Liver (tissue), 9 donors: ENCODE results near the gene KCNT1. TPM values are rescaled to one million over a fixed set of nuclear protein-coding genes. Genes with fewer than 3 reads are reported as not detected.

Experiments used
- DNase-seq: peaks from one replicate; pipeline ENCODE4 v3.0.0-alpha.2; 2017; ENCODE audit warnings: low spot score
- H3K27ac ChIP-seq, 2 donors: one replicate each; pipeline ENCODE4 v1.7.0; 2013; ENCODE audit warnings: inconsistent platforms in 2 of 2, low read length in 2 of 2, control low read depth in 1 of 2, low read depth in 1 of 2, mild to moderate bottlenecking in 1 of 2
- H3K27me3 ChIP-seq, 4 donors: one replicate each; pipeline versions ENCODE4 v1.6.1 to v1.7.0; 2013; ENCODE audit warnings: low read length in 3 of 4, inconsistent platforms in 1 of 4, mild to moderate bottlenecking in 1 of 4, moderate library complexity in 1 of 4; ENCODE audit not compliant: control insufficient read depth in 4 of 4, insufficient read depth in 4 of 4
- H3K36me3 ChIP-seq, 4 donors: one replicate each; pipeline versions ENCODE4 v1.6.1 to v1.7.0; 2013; ENCODE audit warnings: low read length in 3 of 4, mild to moderate bottlenecking in 3 of 4, low read depth in 1 of 4, moderate library complexity in 1 of 4; ENCODE audit not compliant: control insufficient read depth in 4 of 4, insufficient read depth in 3 of 4
- H3K4me1 ChIP-seq, 4 donors: one replicate each; pipeline versions ENCODE4 v1.6.1 to v1.7.0; 2013; ENCODE audit warnings: low read length in 3 of 4, mild to moderate bottlenecking in 3 of 4, moderate library complexity in 1 of 4; ENCODE audit not compliant: control insufficient read depth in 4 of 4, insufficient read depth in 4 of 4
- H3K4me3 ChIP-seq, 3 donors: one replicate each; pipeline versions ENCODE4 v1.6.1 to v1.7.0; 2013; ENCODE audit warnings: low read length in 3 of 3, control low read depth in 1 of 3, low read depth in 1 of 3, mild to moderate bottlenecking in 1 of 3
- H3K9ac ChIP-seq, 2 donors: one replicate each; pipeline ENCODE4 v1.7.0; 2013; ENCODE audit warnings: low read length in 2 of 2, mild to moderate bottlenecking in 2 of 2, moderate library complexity in 2 of 2, control low read depth in 1 of 2, low read depth in 1 of 2
- H3K9me3 ChIP-seq, 4 donors: one replicate each; pipeline versions ENCODE4 v1.6.1 to v1.7.0; 2013; ENCODE audit warnings: low read length in 3 of 4; ENCODE audit not compliant: control insufficient read depth in 4 of 4
- EGR1 ChIP-seq, 2 donors: IDR thresholded peaks; 2 replicates each; pipeline ENCODE4 v1.6.1; 2016 to 2018; ENCODE audit warnings: antibody characterized with exemption in 2 of 2, low read depth in 2 of 2
- FOXA1 ChIP-seq: IDR thresholded peaks from 2 replicates; pipeline ENCODE4 v1.6.1; 2016; ENCODE audit warnings: antibody characterized with exemption
- FOXA2 ChIP-seq: IDR thresholded peaks from 2 replicates; pipeline ENCODE4 v1.6.1; 2016; ENCODE audit warnings: antibody characterized with exemption
- GABPA ChIP-seq, 2 donors: IDR thresholded peaks in 1 of 2; conservative IDR thresholded peaks in 1 of 2; 2 replicates each; pipeline ENCODE4 v1.6.1; 2016; ENCODE audit warnings: antibody characterized with exemption in 2 of 2, mild to moderate bottlenecking in 1 of 2, moderate library complexity in 1 of 2
- JUND ChIP-seq, 2 donors: IDR thresholded peaks; 2 replicates each; pipeline ENCODE4 v1.6.1; 2016; ENCODE audit warnings: antibody characterized with exemption in 2 of 2
- NR2F2 ChIP-seq: IDR thresholded peaks from 2 replicates; pipeline ENCODE4 v1.6.1; 2016; ENCODE audit warnings: antibody characterized with exemption
- RAD21 ChIP-seq, 2 donors: IDR thresholded peaks; 2 replicates each; pipeline ENCODE4 v1.6.1; 2016; ENCODE audit warnings: antibody characterized with exemption in 2 of 2, mild to moderate bottlenecking in 2 of 2
- RXRA ChIP-seq, 2 donors: IDR thresholded peaks; 2 replicates each; pipeline ENCODE4 v1.6.1; 2017 to 2018; ENCODE audit warnings: antibody characterized with exemption in 2 of 2, mild to moderate bottlenecking in 1 of 2
- SP1 ChIP-seq: IDR thresholded peaks from 2 replicates; pipeline ENCODE4 v1.6.1; 2018; ENCODE audit warnings: antibody characterized with exemption, mild to moderate bottlenecking
- TAF1 ChIP-seq: conservative IDR thresholded peaks from 2 replicates; pipeline ENCODE4 v1.6.1; 2016; ENCODE audit warnings: antibody characterized with exemption, mild to moderate bottlenecking
- YY1 ChIP-seq: IDR thresholded peaks from 2 replicates; pipeline ENCODE4 v1.6.1; 2016; ENCODE audit warnings: antibody characterized with exemption, mild to moderate bottlenecking
- WGBS: extraction: QIAGEN DNeasy Blood & Tissue Kit; methylation state at CpG from one replicate; pipeline ENCODE4 v1.1.7; 2013; 5-methylcytosine and 5-hydroxymethylcytosine counted together
- polyA plus RNA-seq, 2 donors: library from polyadenylated mRNA; stranded (reverse) in 1 of 2; unstranded in 1 of 2; fragments of 200-250 nt in 1 of 2; fragments of >200 nt in 1 of 2; fragmentation: Nextera tagmentation in 1 of 2; extraction: Ambion mirVana in 1 of 2; gene quantifications; one replicate each; pipeline versions ENCODE4 v1.2.1 to v1.2.3, GENCODE V29; 2013 to 2015
- total RNA-seq, 2 donors: library from RNA; depleted of rRNA; stranded (reverse); fragments of >200 nt; gene quantifications; one replicate each; pipeline ENCODE4 v1.2.3, GENCODE V29; 2014
- TF ChIP-seq, protein P1 (sequence below): IDR thresholded peaks from 2 replicates; pipeline ENCODE4 v1.6.1; 2016; ENCODE audit warnings: antibody characterized with exemption
- TF ChIP-seq, protein P2 (sequence below): IDR thresholded peaks from 2 replicates; pipeline ENCODE4 v1.6.1; 2016; ENCODE audit warnings: antibody characterized with exemption, mild to moderate bottlenecking
- TF ChIP-seq, protein P3 (sequence below): IDR thresholded peaks from 2 replicates; pipeline ENCODE4 v1.6.1; 2016; ENCODE audit warnings: antibody characterized with exemption
- TF ChIP-seq, protein P4 (sequence below): fragments of 150-350 bp; IDR thresholded peaks from 2 replicates; pipeline ENCODE4 v1.5.1; 2017; ENCODE audit warnings: improper control_type of control experiment, low read depth, low read length; ENCODE audit not compliant: missing input control
- donor health status: healthy.
- donor health status: healthy.
- donor health status: healthy.
- donor health status: healthy.
- donor health status: healthy.

KCNT1 gene
- total and polyA plus RNA-seq, 4 donors = 0.08 TPM; not detected in 2

DNA sequence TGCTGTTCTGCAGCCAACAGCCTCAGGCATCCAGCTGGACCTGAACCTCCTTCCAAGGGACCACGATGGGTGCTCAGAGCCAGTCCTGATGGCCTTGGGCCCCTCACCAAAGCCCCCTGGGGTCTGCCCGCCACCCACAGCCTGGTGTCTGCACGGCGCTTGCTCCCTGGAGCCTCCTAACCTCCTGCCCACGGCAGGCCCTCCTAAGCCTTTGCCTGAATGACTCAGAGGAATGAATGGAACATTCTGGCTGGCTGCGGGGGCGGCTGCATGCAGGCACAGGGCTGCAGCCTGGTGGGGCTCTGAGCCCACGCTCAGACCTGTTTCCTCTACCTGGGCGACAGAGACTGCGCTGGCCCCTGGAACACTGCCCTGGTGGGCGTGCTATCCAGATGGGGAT lies 9.6 kb upstream of the KCNT1 start:
- peaks cover 0 to 5% (median 1%) of the 10 kb centered on the region in 4 donors for H3K27me3 ChIP-seq
- TF ChIP-seq, protein P1, sequence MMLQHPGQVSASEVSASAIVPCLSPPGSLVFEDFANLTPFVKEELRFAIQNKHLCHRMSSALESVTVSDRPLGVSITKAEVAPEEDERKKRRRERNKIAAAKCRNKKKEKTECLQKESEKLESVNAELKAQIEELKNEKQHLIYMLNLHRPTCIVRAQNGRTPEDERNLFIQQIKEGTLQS = no peak
- TF ChIP-seq, protein P2, sequence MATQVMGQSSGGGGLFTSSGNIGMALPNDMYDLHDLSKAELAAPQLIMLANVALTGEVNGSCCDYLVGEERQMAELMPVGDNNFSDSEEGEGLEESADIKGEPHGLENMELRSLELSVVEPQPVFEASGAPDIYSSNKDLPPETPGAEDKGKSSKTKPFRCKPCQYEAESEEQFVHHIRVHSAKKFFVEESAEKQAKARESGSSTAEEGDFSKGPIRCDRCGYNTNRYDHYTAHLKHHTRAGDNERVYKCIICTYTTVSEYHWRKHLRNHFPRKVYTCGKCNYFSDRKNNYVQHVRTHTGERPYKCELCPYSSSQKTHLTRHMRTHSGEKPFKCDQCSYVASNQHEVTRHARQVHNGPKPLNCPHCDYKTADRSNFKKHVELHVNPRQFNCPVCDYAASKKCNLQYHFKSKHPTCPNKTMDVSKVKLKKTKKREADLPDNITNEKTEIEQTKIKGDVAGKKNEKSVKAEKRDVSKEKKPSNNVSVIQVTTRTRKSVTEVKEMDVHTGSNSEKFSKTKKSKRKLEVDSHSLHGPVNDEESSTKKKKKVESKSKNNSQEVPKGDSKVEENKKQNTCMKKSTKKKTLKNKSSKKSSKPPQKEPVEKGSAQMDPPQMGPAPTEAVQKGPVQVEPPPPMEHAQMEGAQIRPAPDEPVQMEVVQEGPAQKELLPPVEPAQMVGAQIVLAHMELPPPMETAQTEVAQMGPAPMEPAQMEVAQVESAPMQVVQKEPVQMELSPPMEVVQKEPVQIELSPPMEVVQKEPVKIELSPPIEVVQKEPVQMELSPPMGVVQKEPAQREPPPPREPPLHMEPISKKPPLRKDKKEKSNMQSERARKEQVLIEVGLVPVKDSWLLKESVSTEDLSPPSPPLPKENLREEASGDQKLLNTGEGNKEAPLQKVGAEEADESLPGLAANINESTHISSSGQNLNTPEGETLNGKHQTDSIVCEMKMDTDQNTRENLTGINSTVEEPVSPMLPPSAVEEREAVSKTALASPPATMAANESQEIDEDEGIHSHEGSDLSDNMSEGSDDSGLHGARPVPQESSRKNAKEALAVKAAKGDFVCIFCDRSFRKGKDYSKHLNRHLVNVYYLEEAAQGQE = no peak
- no peak for TF ChIP-seq SP1
- no peak for TF ChIP-seq YY1
- TF ChIP-seq, protein P3, sequence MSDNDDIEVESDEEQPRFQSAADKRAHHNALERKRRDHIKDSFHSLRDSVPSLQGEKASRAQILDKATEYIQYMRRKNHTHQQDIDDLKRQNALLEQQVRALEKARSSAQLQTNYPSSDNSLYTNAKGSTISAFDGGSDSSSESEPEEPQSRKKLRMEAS = no peak
- TF ChIP-seq EGR1 (IDR thresholded peaks at IDR 0.05; ENCODE audit: low read depth in 2 of 2) = no peak
- TF ChIP-seq JUND (IDR thresholded peaks at IDR 0.05) = no peak
- no peak for TF ChIP-seq FOXA2
- no peak overlapping the region for H3K9ac ChIP-seq
- H3K4me3 ChIP-seq = no peak overlapping the region
- no peak overlapping the region for H3K27ac ChIP-seq
- WGBS = 75% methylated on average over 11 of the region's 11 CpGs
- no peak for DNase-seq
- no peaks in the 10 kb centered on the region for H3K36me3 ChIP-seq
- H3K4me1 ChIP-seq = no peaks in the 10 kb centered on the region
- no peaks in the 10 kb centered on the region for H3K9me3 ChIP-seq

DNA sequence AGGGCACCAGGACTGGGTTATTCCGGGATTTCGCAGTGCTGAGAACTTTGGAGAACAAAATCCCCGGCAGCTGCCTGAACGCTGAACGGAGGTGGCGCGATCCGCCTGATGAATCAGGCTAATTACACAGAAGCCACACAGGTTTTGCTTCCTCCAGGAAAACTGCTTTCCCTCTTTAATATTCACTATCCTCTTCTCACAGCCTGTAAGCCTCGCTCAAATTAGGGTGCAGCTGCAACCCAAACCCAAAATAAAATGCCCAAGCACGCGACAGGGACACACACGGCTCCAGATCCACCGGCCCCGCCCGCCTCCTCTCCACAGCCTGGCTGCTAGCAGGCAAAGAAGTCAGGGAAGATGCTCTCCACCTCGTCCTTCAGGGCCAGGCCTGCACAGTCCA lies 8.7 kb upstream of the KCNT1 start:
- 70% methylated on average over 16 of the region's 16 CpGs for WGBS
- Histone ChIP-seq H3K4me3 (no peak overlapping the region), H3K9me3 (no peaks in the 10 kb centered on the region), H3K4me1 (no peaks in the 10 kb centered on the region), H3K9ac (no peak overlapping the region), H3K36me3 (no peaks in the 10 kb centered on the region), H3K27ac (no peak overlapping the region), H3K27me3 (peaks cover 0 to 5% (median 1%) of the 10 kb centered on the region in 4 donors)
- DNase-seq = no peak
- TF ChIP-seq EGR1 (IDR thresholded peaks at IDR 0.05; ENCODE audit: low read depth in 2 of 2) (no peak), YY1 (no peak), SP1 (no peak), GABPA (IDR thresholded peaks at IDR 0.05 in 1 of 2, conservative IDR thresholded peaks at IDR 0.05 in 1 of 2) (no peak), FOXA2 (no peak), JUND (IDR thresholded peaks at IDR 0.05) (no peak), NR2F2 (no peak), RAD21 (IDR thresholded peaks at IDR 0.05) (no peak), TAF1 (no peak), RXRA (IDR thresholded peaks at IDR 0.05) (no peak), FOXA1 (no peak)
- TF ChIP-seq, protein P4, sequence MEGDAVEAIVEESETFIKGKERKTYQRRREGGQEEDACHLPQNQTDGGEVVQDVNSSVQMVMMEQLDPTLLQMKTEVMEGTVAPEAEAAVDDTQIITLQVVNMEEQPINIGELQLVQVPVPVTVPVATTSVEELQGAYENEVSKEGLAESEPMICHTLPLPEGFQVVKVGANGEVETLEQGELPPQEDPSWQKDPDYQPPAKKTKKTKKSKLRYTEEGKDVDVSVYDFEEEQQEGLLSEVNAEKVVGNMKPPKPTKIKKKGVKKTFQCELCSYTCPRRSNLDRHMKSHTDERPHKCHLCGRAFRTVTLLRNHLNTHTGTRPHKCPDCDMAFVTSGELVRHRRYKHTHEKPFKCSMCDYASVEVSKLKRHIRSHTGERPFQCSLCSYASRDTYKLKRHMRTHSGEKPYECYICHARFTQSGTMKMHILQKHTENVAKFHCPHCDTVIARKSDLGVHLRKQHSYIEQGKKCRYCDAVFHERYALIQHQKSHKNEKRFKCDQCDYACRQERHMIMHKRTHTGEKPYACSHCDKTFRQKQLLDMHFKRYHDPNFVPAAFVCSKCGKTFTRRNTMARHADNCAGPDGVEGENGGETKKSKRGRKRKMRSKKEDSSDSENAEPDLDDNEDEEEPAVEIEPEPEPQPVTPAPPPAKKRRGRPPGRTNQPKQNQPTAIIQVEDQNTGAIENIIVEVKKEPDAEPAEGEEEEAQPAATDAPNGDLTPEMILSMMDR = no peak
- TF ChIP-seq, protein P3 = no peak
- TF ChIP-seq, protein P1 = no peak
- TF ChIP-seq, protein P2 = no peak
